ENCODE results near the gene POGZ. TPM values are rescaled to one million over a fixed set of nuclear protein-coding genes. Genes with fewer than 3 reads are reported as not detected.
A peak's percentile ranks its signal among the peaks of the same experiment; 100 is the strongest.
"Not testable (repeated sequence)": the region's sequence is repeated elsewhere in the genome, so short reads cannot be mapped to it uniquely, and the experiment has no call there.

Gene POGZ
- total and polyA plus RNA-seq, 2 of the 13 experiments (the other 11 are each of a cell fraction or from before 2014, with no cell fraction given) = 15.3 to 45.6 TPM

- WGBS (ENCODE audit: low lambda C conversion rate) = 48% methylated on average over 5 of the region's 5 CpGs
- intact Hi-C loops (cut with micrococcal nuclease; ENCODE audit: unreplicated experiment); CTCF ChIA-PET (ENCODE audit: low intra/inter-chr PET ratio, low total read pairs); H3K4me2 ChIP-seq (ENCODE audit: low read depth, low read length); H3K9ac ChIP-seq (ENCODE audit: insufficient read depth, low read depth, low read length); FAIRE-seq; H2AFZ ChIP-seq (ENCODE audit: low read length); H4K20me1 ChIP-seq (ENCODE audit: insufficient read depth, low read length); H3K9me3 ChIP-seq (ENCODE audit: low read length); H3K36me3 ChIP-seq (replicated peaks in 1 of 2; ENCODE audit: control insufficient read depth in 1 of 2, insufficient read depth in 2 of 2, low read length in 2 of 2); H3K4me3 ChIP-seq (replicated peaks in 1 of 3; ENCODE audit: insufficient read depth in 1 of 3, low read depth in 2 of 3, low read length in 3 of 3); H3K27me3 ChIP-seq (ENCODE audit: control insufficient read depth in 1 of 2, insufficient read depth in 2 of 2, low read length in 2 of 2); in situ Hi-C loops (cut with HindIII; ENCODE audit: extremely low pct_ligation_motif_present, low pct_unique_long_range_greater_than_20kb); ATAC-seq; POLR2A ChIA-PET; DNase-seq (ENCODE audit: low spot score); BruUV-seq (replicated peaks); H3K27ac ChIP-seq (ENCODE audit: extremely low read length, insufficient read depth, low read length); TF ChIP-seq ATF7 (CRISPR knock-in tag; IDR thresholded peaks at IDR 0.05): not testable (repeated sequence)
- H3K79me2 ChIP-seq (ENCODE audit: insufficient read depth, low read length) = peaks cover 15% of the 10 kb centered on the region
- TF ChIP-seq CEBPG (CRISPR knock-in tag; IDR thresholded peaks at IDR 0.05) (0 out of 2 replicates have a peak, but pooled peaks have one; percentile 17), ATF7 (IDR thresholded peaks at IDR 0.05) (0 out of 2 replicates have a peak, but pooled peaks have one; percentile 32), CEBPB (IDR thresholded peaks at IDR 0.05; ENCODE audit: borderline replicate concordance, low read depth, low read length) (peak; percentile 67)
- peaks cover 22% of the 10 kb centered on the region for H3K4me1 ChIP-seq (ENCODE audit: insufficient read depth, low read length)
Observed at GRCh38 chr1:151396265-151396664, 63.0 kb downstream of the POGZ start.

- no peak overlapping the region for H3K9ac ChIP-seq (ENCODE audit: insufficient read depth, low read depth, low read length)
- H3K9me3 ChIP-seq (ENCODE audit: low read length) = no peaks in the 10 kb centered on the region
- no peak for ATAC-seq
- no peak overlapping the region for H3K4me3 ChIP-seq (replicated peaks in 1 of 3; ENCODE audit: insufficient read depth in 1 of 3, low read depth in 2 of 3, low read length in 3 of 3)
- H3K79me2 ChIP-seq (ENCODE audit: insufficient read depth, low read length) = no peaks in the 10 kb centered on the region
- ChIA-PET POLR2A (no interaction called here), CTCF (ENCODE audit: low intra/inter-chr PET ratio, low total read pairs) (no interaction called here)
- TF ChIP-seq ZNF326 (CRISPR knock-in tag; IDR thresholded peaks at IDR 0.05; ENCODE audit: borderline replicate concordance) = no peak
- TF ChIP-seq RELA (CRISPR knock-in tag; IDR thresholded peaks at IDR 0.05) = no peak
- TF ChIP-seq AKAP8 (CRISPR knock-in tag; IDR thresholded peaks at IDR 0.05) = no peak
- no peak for TF ChIP-seq TRIM24 (CRISPR knock-in tag; IDR thresholded peaks at IDR 0.05)
- no peak for TF ChIP-seq YY1 (IDR thresholded peaks at IDR 0.05; ENCODE audit: insufficient read depth, insufficient replicate concordance, low read depth, low read length)
- no peak for TF ChIP-seq ZNF17 (CRISPR knock-in tag; IDR thresholded peaks at IDR 0.05)
- no peak for TF ChIP-seq ZNF160 (CRISPR knock-in tag; IDR thresholded peaks at IDR 0.05)
- no peak for TF ChIP-seq ZNF841 (CRISPR knock-in tag; IDR thresholded peaks at IDR 0.05; ENCODE audit: borderline replicate concordance)
- TF ChIP-seq ZNF580 (CRISPR knock-in tag; IDR thresholded peaks at IDR 0.05; ENCODE audit: borderline replicate concordance, low read depth) = no peak
- no peak for TF ChIP-seq NR2F1 (CRISPR knock-in tag; IDR thresholded peaks at IDR 0.05)
- no peak for TF ChIP-seq ZNF432 (CRISPR knock-in tag; IDR thresholded peaks at IDR 0.05; ENCODE audit: borderline replicate concordance)
- in situ Hi-C loops (cut with HindIII; ENCODE audit: extremely low pct_ligation_motif_present, low pct_unique_long_range_greater_than_20kb) = no loop called here
- H3K27ac ChIP-seq (ENCODE audit: extremely low read length, insufficient read depth, low read length) = no peak overlapping the region
- H2AFZ ChIP-seq (ENCODE audit: low read length) = no peak overlapping the region
- H3K36me3 ChIP-seq (replicated peaks in 1 of 2; ENCODE audit: control insufficient read depth in 1 of 2, insufficient read depth in 2 of 2, low read length in 2 of 2) = no peaks in the 10 kb centered on the region
- no peaks in the 10 kb centered on the region for H3K27me3 ChIP-seq (ENCODE audit: control insufficient read depth in 1 of 2, insufficient read depth in 2 of 2, low read length in 2 of 2)
- H4K20me1 ChIP-seq (ENCODE audit: insufficient read depth, low read length) = no peaks in the 10 kb centered on the region
- peaks cover 16% of the 10 kb centered on the region for H3K4me1 ChIP-seq (ENCODE audit: insufficient read depth, low read length)
- DNase-seq (ENCODE audit: low spot score) = no peak
- no TSS peak for BruUV-seq (replicated peaks)
- H3K4me2 ChIP-seq (ENCODE audit: low read depth, low read length) = no peak overlapping the region
- no peak for FAIRE-seq
- intact Hi-C loops (cut with micrococcal nuclease; ENCODE audit: unreplicated experiment) = no loop called here
Observed at GRCh38 chr1:151393583-151393982, 65.7 kb downstream of the POGZ start.

Data from HepG2 (cell line).